Mucosa of rectum (tissue), 2 donors: ENCODE measurements around the gene DNM3.

Experiments
- H3K27ac ChIP-seq, 2 donors: one replicate each; pipeline ENCODE4 v1.7.0; 2013; ENCODE audit warnings: inconsistent platforms in 2 of 2, low read depth in 2 of 2, low read length in 2 of 2
- H3K27me3 ChIP-seq, 2 donors: one replicate each; pipeline ENCODE4 v1.7.0; 2013; ENCODE audit warnings: low read length in 2 of 2; ENCODE audit not compliant: control insufficient read depth in 2 of 2, insufficient read depth in 2 of 2
- H3K36me3 ChIP-seq, 2 donors: one replicate each; pipeline ENCODE4 v1.7.0; 2013; ENCODE audit warnings: low read length in 2 of 2; ENCODE audit not compliant: control insufficient read depth in 2 of 2, insufficient read depth in 2 of 2
- H3K4me1 ChIP-seq, 2 donors: one replicate each; pipeline ENCODE4 v1.7.0; 2013; ENCODE audit warnings: low read length in 2 of 2, mild to moderate bottlenecking in 1 of 2; ENCODE audit not compliant: control insufficient read depth in 2 of 2, insufficient read depth in 2 of 2
- H3K4me3 ChIP-seq, 2 donors: one replicate each; pipeline ENCODE4 v1.7.0; 2013; ENCODE audit warnings: low read length in 2 of 2
- H3K9ac ChIP-seq, 2 donors: one replicate each; pipeline ENCODE4 v1.7.0; 2013; ENCODE audit warnings: low read length in 2 of 2, low read depth in 1 of 2, mild to moderate bottlenecking in 1 of 2
- H3K9me3 ChIP-seq, 2 donors: one replicate each; pipeline ENCODE4 v1.7.0; 2013; ENCODE audit warnings: low read length in 2 of 2; ENCODE audit not compliant: control insufficient read depth in 2 of 2
- donor health status: healthy.
- donor health status: Normal muscosa, but diverticular disease.

Gene DNM3

GRCh38 chr1:172185996-172186395, 344.7 kb downstream of the DNM3 start:
- no peak overlapping the region for H3K4me3 ChIP-seq
- H3K9ac ChIP-seq, result no peak overlapping the region
- H3K9me3 ChIP-seq, result no peaks in the 10 kb centered on the region
- H3K27ac ChIP-seq, result no peak overlapping the region
- peaks cover 6 to 14% of the 10 kb centered on the region in 2 donors for H3K4me1 ChIP-seq
- no peaks in the 10 kb centered on the region for H3K36me3 ChIP-seq
- no peaks in the 10 kb centered on the region for H3K27me3 ChIP-seq

GRCh38 chr1:172201572-172201971, 360.3 kb downstream of the DNM3 start:
- Histone ChIP-seq H3K9ac (no peak overlapping the region), H3K36me3 (no peaks in the 10 kb centered on the region), H3K4me1 (no peaks in the 10 kb centered on the region), H3K9me3 (no peaks in the 10 kb centered on the region), H3K27me3 (no peaks in the 10 kb centered on the region), H3K27ac (no peak overlapping the region), H3K4me3 (no peak overlapping the region)

DNA sequence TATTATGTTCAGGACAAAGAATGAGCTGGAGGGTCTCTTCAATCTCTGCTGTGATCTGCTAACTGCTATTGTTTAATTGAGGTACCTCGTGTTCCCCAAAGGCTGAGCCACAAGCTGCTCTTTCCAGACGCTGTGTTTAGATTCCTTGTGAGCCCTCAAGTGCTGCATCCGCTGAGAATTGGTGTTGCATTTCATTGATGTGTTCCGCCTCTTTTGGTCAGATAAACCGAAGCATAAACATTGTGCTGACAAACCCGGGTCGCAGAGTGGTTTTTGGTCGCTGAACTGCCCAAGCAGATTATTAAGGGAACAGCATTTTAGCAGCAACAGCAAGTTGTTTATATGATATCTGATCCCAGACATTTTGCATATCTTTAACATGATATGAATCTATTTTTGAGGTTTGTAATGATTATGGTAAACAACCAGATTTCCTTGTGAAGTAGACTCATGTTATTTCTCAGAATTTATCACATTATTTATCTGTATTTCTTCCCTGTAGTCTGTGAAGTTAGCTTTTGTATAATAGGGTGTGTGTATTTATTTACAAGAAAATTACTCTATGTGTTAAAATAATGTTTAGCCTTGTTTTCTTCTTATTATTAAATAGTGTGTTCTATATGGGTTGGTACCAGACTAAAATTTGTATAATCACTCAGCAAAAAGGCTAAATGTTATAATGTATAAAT, 362.0 kb downstream of the DNM3 start:
- Histone ChIP-seq H3K27ac (no peak overlapping the region), H3K4me3 (no peak overlapping the region), H3K27me3 (no peaks in the 10 kb centered on the region), H3K9ac (no peak overlapping the region), H3K36me3 (no peaks in the 10 kb centered on the region), H3K9me3 (no peaks in the 10 kb centered on the region), H3K4me1 (no peaks in the 10 kb centered on the region)

DNA sequence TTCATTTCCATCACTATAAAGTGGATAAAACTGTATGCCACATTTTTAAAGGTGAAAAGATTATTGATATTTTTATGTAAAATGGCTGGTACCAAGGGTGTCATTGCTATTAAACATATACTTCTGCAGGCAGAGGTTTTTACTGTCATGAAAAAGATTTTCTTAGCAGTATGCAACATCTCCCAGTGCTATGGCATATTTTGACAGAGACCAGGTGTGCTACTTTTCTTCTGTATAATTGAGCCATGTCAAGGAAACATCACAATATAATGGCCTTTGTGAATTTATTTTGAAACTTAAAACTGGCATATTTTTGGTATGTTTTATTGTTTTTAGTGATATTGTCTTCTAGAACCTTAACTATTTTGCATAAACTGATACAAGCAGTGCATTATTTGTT, 362.6 kb downstream of the DNM3 start:
- Histone ChIP-seq H3K9ac (no peak overlapping the region), H3K4me3 (no peak overlapping the region), H3K9me3 (no peaks in the 10 kb centered on the region), H3K27me3 (no peaks in the 10 kb centered on the region), H3K36me3 (no peaks in the 10 kb centered on the region), H3K4me1 (no peaks in the 10 kb centered on the region), H3K27ac (no peak overlapping the region)

GRCh38 chr1:172206256-172206655, 365.0 kb downstream of the DNM3 start:
- Histone ChIP-seq H3K36me3 (no peaks in the 10 kb centered on the region), H3K4me3 (no peak overlapping the region), H3K27ac (no peak overlapping the region), H3K4me1 (no peaks in the 10 kb centered on the region), H3K9me3 (no peaks in the 10 kb centered on the region), H3K9ac (no peak overlapping the region), H3K27me3 (no peaks in the 10 kb centered on the region)

- Histone ChIP-seq H3K36me3 (no peaks in the 10 kb centered on the region), H3K9me3 (no peaks in the 10 kb centered on the region)
Measured at GRCh38 chr1:172208635-172209034, 367.3 kb downstream of the DNM3 start.

GRCh38 chr1:172211221-172211620, 369.9 kb downstream of the DNM3 start:
- no peak overlapping the region for H3K9ac ChIP-seq
- no peaks in the 10 kb centered on the region for H3K27me3 ChIP-seq
- no peaks in the 10 kb centered on the region for H3K36me3 ChIP-seq
- H3K4me3 ChIP-seq, result no peak overlapping the region
- H3K27ac ChIP-seq, result no peak overlapping the region
- H3K9me3 ChIP-seq, result no peaks in the 10 kb centered on the region
- H3K4me1 ChIP-seq, result no peaks in the 10 kb centered on the region

More at GRCh38 chr1:172208635-172209034, 367.3 kb downstream of the DNM3 start:
- no peak overlapping the region for H3K9ac ChIP-seq
- no peaks in the 10 kb centered on the region for H3K4me1 ChIP-seq
- no peak overlapping the region for H3K4me3 ChIP-seq
- no peak overlapping the region for H3K27ac ChIP-seq
- H3K27me3 ChIP-seq, result no peaks in the 10 kb centered on the region

GRCh38 chr1:172212124-172212523, 370.8 kb downstream of the DNM3 start:
- H3K9ac ChIP-seq, result no peak overlapping the region
- no peaks in the 10 kb centered on the region for H3K9me3 ChIP-seq
- H3K36me3 ChIP-seq, result no peaks in the 10 kb centered on the region
- no peak overlapping the region for H3K27ac ChIP-seq
- H3K4me1 ChIP-seq, result no peaks in the 10 kb centered on the region
- H3K27me3 ChIP-seq, result no peaks in the 10 kb centered on the region
- no peak overlapping the region for H3K4me3 ChIP-seq

DNA sequence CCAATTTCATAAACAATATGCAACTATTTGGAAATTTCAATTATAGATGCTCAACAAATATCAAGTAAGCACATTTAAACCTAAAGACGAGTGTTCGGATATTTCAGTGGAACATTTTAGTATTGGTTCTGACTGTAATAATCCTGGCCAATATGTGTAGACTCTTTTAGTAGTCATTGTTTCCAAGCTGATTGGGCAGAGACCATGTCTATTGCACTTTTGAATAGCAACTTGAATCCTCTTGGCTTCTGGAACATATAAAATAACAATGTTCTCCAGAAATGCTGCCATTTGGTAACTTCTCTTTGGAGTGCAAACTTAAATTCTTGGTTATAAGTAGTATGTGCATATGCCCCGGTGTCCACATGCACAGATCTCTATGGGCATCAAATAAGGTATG, 373.7 kb downstream of the DNM3 start:
- H3K27ac ChIP-seq, result no peak overlapping the region
- no peaks in the 10 kb centered on the region for H3K4me1 ChIP-seq
- H3K27me3 ChIP-seq, result no peaks in the 10 kb centered on the region
- H3K9ac ChIP-seq, result no peak overlapping the region
- no peaks in the 10 kb centered on the region for H3K36me3 ChIP-seq
- no peaks in the 10 kb centered on the region for H3K9me3 ChIP-seq
- H3K4me3 ChIP-seq, result no peak overlapping the region

DNA sequence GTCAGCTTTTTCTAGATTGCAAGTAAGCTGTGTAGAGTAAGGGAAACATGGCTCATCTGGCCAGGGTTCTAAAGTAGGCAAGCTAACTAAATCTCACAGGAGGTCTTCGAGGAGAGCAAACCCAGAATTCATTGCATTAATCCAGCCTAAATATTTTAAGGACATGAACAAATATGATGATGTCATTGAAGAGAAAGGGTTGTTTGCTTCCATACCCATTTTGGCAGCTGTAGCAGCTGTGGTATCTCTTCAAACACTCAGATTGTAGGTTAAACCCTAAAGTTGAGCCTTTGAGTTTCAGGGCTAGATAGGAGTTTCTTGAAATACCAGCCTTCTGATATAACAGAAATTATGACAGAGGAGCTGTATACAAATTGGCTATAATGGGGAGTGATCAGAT, 378.7 kb downstream of the DNM3 start:
- Histone ChIP-seq H3K9me3 (no peaks in the 10 kb centered on the region), H3K27ac (no peak overlapping the region), H3K27me3 (no peaks in the 10 kb centered on the region), H3K4me3 (no peak overlapping the region), H3K4me1 (no peaks in the 10 kb centered on the region), H3K9ac (no peak overlapping the region), H3K36me3 (no peaks in the 10 kb centered on the region)

DNA sequence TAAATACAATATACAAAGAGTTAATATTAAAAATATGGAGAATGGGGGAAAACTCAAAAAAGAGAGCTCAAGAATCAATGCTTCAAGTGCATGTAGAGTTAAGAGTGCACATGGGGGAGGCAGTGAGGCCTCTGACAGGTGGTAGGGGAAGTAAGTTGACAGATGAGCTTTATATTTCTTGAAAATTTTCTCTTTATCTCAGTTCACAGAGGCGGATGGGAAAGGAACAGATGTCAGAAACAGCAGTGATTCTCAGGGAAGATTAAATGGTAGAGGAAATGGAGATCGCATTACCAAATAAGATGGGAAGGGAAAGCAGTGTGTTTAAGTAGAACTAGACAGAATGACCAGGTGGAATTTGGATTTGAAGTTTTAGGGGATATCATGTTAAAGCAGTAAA, 379.1 kb downstream of the DNM3 start:
- H3K36me3 ChIP-seq, result no peaks in the 10 kb centered on the region

More for the DNA sequence above, 379.1 kb downstream of the DNM3 start:
- Histone ChIP-seq H3K9me3 (no peaks in the 10 kb centered on the region), H3K9ac (no peak overlapping the region), H3K27ac (no peak overlapping the region), H3K27me3 (no peaks in the 10 kb centered on the region), H3K4me1 (no peaks in the 10 kb centered on the region), H3K4me3 (no peak overlapping the region)
